ENCODE data around the gene HOXB5. TPM values are rescaled to one million over a fixed set of nuclear protein-coding genes. Genes with fewer than 3 reads are reported as not detected.

Gene HOXB5
- total RNA-seq, 2 donors from 2014 or later, result 11.0 to 22.7 TPM

- TF ChIP-seq, protein P1, sequence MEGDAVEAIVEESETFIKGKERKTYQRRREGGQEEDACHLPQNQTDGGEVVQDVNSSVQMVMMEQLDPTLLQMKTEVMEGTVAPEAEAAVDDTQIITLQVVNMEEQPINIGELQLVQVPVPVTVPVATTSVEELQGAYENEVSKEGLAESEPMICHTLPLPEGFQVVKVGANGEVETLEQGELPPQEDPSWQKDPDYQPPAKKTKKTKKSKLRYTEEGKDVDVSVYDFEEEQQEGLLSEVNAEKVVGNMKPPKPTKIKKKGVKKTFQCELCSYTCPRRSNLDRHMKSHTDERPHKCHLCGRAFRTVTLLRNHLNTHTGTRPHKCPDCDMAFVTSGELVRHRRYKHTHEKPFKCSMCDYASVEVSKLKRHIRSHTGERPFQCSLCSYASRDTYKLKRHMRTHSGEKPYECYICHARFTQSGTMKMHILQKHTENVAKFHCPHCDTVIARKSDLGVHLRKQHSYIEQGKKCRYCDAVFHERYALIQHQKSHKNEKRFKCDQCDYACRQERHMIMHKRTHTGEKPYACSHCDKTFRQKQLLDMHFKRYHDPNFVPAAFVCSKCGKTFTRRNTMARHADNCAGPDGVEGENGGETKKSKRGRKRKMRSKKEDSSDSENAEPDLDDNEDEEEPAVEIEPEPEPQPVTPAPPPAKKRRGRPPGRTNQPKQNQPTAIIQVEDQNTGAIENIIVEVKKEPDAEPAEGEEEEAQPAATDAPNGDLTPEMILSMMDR (IDR thresholded peaks at IDR 0.05), result no peak
- Histone ChIP-seq H3K27ac (peak overlapping the region; percentile 40), H3K4me1 (peaks cover 9% of the 10 kb centered on the region), H3K4me3 (no peak overlapping the region), H3K9ac (ENCODE audit: low read depth in 2 of 2, low read length in 2 of 2) (peak overlapping the region in 1 of 2 donors; percentile 58), H3K36me3 (peaks cover 8% of the 10 kb centered on the region), H3K9me3 (no peaks in the 10 kb centered on the region), H3K27me3 (no peaks in the 10 kb centered on the region)
- no peak for DNase-seq
- intact Hi-C loops (cut with DNase I), result no loop called here
Observed at GRCh38 chr17:48594538-48595277, 1.1 kb upstream of the HOXB5 start.

DNA sequence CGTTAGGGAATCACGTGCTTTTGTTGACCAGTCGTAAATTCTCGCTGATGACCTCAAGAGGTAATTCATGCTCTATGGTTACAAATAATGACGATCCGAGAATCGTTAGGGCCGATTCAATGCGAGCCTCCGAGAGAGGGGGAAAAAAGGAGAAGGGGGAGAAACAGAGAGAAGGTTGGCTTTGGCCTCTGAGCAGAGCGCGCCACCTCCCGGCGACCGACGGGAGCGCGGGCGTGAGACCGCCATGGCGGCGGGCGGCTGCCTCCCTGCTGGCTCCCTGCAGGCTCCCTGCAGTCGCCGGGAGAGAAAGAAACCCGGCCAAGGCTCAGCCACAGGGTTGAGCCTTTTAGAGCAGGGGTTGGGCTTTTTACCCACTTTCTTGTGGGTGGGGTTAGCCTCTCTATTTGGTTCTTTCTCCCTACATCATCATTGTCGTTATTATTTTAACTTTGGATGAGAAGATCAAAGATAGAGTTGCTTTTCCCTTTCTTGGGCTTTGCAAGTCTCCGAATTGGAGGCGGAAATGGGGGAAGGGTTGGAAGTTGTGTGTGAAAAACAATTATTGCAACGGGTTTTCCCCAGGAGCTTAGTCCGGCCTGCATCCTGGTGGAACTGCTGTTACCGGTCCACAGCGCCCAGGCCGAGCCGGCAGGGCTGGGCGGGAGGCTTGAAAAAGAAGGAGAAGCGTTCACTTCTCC, 410 bp upstream of the HOXB5 start:
- peak overlapping the region; percentile 19 to 40 for H3K9ac ChIP-seq (ENCODE audit: low read depth in 2 of 2, low read length in 2 of 2)
- peaks cover 8% of the 10 kb centered on the region for H3K36me3 ChIP-seq
- peak; percentile 72 for DNase-seq
- H3K27ac ChIP-seq, result peak overlapping the region; percentile 63
- H3K4me3 ChIP-seq, result no peak overlapping the region
- H3K4me1 ChIP-seq, result peaks cover 4% of the 10 kb centered on the region
- TF ChIP-seq, protein P1 (IDR thresholded peaks at IDR 0.05), result peak; percentile 74
- H3K9me3 ChIP-seq, result no peaks in the 10 kb centered on the region
- no peaks in the 10 kb centered on the region for H3K27me3 ChIP-seq
- intact Hi-C loops (cut with DNase I), result no loop called here

- intact Hi-C loops (cut with DNase I), result no loop called here
- no peaks in the 10 kb centered on the region for H3K27me3 ChIP-seq
- TF ChIP-seq, protein P1 (IDR thresholded peaks at IDR 0.05), result no peak
- peak overlapping the region; percentile 63 for H3K27ac ChIP-seq
- no peaks in the 10 kb centered on the region for H3K9me3 ChIP-seq
- peak overlapping the region; percentile 58 to 80 for H3K9ac ChIP-seq (ENCODE audit: low read depth in 2 of 2, low read length in 2 of 2)
- H3K4me3 ChIP-seq, result peak overlapping the region; percentile 27
- H3K36me3 ChIP-seq, result peaks cover 8% of the 10 kb centered on the region
- no peak for DNase-seq
- H3K4me1 ChIP-seq, result no peaks in the 10 kb centered on the region
Observed at GRCh38 chr17:48592577-48592976, 1.0 kb downstream of the HOXB5 start.

GRCh38 chr17:48592057-48592514, 1.5 kb downstream of the HOXB5 start:
- H3K9me3 ChIP-seq, result no peaks in the 10 kb centered on the region
- H3K27me3 ChIP-seq, result no peaks in the 10 kb centered on the region
- peaks cover 8% of the 10 kb centered on the region for H3K36me3 ChIP-seq
- H3K27ac ChIP-seq, result peak overlapping the region; percentile 63
- TF ChIP-seq, protein P1 (IDR thresholded peaks at IDR 0.05), result no peak
- H3K4me3 ChIP-seq, result peak overlapping the region; percentile 27
- no peak for DNase-seq
- H3K9ac ChIP-seq (ENCODE audit: low read depth in 2 of 2, low read length in 2 of 2), result peak overlapping the region; percentile 58 to 80
- intact Hi-C loops (cut with DNase I), result no loop called here
- no peaks in the 10 kb centered on the region for H3K4me1 ChIP-seq

DNA sequence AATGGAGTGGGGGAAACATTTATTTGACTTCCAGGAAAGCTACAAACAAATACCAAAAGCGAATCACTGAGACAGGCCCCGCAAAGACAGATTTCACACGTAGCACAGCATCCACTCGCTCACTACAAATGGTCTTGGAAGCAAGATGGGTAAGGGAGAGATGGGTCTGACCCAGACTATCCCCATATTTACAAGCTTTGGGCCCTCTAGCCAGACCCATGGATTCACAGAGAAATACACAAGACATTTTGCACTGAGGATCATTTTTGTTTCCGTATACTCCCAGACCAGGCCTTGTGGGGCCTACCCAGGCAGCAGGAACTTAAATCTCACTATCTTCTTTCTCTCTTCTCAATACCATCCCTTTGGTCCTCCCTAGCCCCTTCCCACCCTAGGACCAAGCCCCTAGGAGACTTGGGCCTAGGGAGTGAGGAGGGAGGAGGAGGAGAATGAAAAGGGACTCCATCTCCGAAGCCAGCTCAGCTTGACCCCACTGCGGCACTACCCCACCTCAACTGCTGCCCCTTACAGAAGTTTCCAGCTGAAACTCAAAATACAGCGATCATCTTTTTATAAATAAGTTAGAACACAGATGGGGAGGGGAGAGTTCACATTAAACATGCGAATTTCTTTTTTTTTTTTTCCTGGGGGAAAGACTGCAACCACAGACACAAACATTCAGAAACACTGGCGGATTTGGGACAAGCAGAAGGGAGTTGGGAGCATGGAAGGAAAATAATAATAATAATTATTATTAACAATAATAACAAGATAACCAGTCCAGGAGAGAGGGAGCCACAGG, 2.1 kb downstream of the HOXB5 start:
- peak overlapping the region; percentile 27 for H3K4me3 ChIP-seq
- H3K27me3 ChIP-seq, result no peaks in the 10 kb centered on the region
- peak overlapping the region; percentile 67 to 80 for H3K9ac ChIP-seq (ENCODE audit: low read depth in 2 of 2, low read length in 2 of 2)
- H3K9me3 ChIP-seq, result no peaks in the 10 kb centered on the region
- intact Hi-C loops (cut with DNase I), result no loop called here
- H3K4me1 ChIP-seq, result peaks cover under 1% of the 10 kb centered on the region
- no peak for DNase-seq
- H3K36me3 ChIP-seq, result peaks cover 8% of the 10 kb centered on the region
- H3K27ac ChIP-seq, result peak overlapping the region; percentile 88
- TF ChIP-seq, protein P1 (IDR thresholded peaks at IDR 0.05), result no peak

All from colonic mucosa (tissue), 4 donors.